A549 treated with AZD9567 at 1 μM for 4 hours (cell line): ENCODE results near the gene EDEM2. TPM values are rescaled to one million over a fixed set of nuclear protein-coding genes. Genes with fewer than 3 reads are reported as not detected.

Source experiments
- total RNA-seq: library from RNA; stranded (reverse); fragments of 200-300 nt; extraction: Qiagen RNA extraction; gene quantifications from 5 replicates; pipeline ENCODE4 v1.2.3, GENCODE V29; 2022; ENCODE audit not compliant: insufficient read depth

The EDEM2 gene
- total RNA-seq, result 48.5 to 51.7 TPM (median 51.5 TPM) in 5 replicates

GRCh38 chr20:35146920-35147574 is at the start of gene EDEM2:
Gene EDEM2, minus strand, starts transcription at chr20:35147336. Its CDS starts 78 bp downstream, at chr20:35147258.

GRCh38 chr20:35171753-35172433 is 24.8 kb upstream of the EDEM2 start, which contains the start of gene PROCR:
Gene PROCR, plus strand, starts transcription at chr20:35172072. Its CDS starts 83 bp downstream, at chr20:35172155.

GRCh38 chr20:35092524-35093266 is 54.4 kb downstream of the EDEM2 start, which contains the start of gene TRPC4AP:
Gene TRPC4AP, minus strand, starts transcription at chr20:35092807. Its CDS starts 26 bp downstream, at chr20:35092781.

Other genes starting within 250 kb of the EDEM2 start
- 55.7 to 62.6 TPM (median 56.5 TPM) in 5 replicates for gene GSS, start 191.5 kb downstream of the EDEM2 start, total RNA-seq
- gene MYH7B, start 191.5 kb downstream of the EDEM2 start, total RNA-seq, result 0.04 to 0.16 TPM (median 0.09 TPM) in 4 of 5 replicates, not detected in the other
- 57.3 to 64.6 TPM (median 60.9 TPM) in 5 replicates for gene TRPC4AP, start 54.5 kb downstream of the EDEM2 start, total RNA-seq
- 88.8 to 139 TPM (median 135 TPM) in 5 replicates for gene PROCR, start 24.7 kb upstream of the EDEM2 start, total RNA-seq
- 19.0 to 25.4 TPM (median 22.6 TPM) in 5 replicates for gene MMP24, start 79.4 kb upstream of the EDEM2 start, total RNA-seq
- 52.8 to 90.9 TPM (median 79.8 TPM) in 5 replicates for gene MMP24OS, start 130.8 kb upstream of the EDEM2 start, total RNA-seq
- gene EIF6, start 137.4 kb upstream of the EDEM2 start, total RNA-seq, result 416 to 436 TPM (median 422 TPM) in 5 replicates
- gene FAM83C, start 145.1 kb upstream of the EDEM2 start, total RNA-seq, result 0.02 to 0.06 TPM (median 0.05 TPM) in 4 of 5 replicates, not detected in the other